ENCODE results near the gene CDKN2B.
"Not testable (repeated sequence)": the region's sequence is repeated elsewhere in the genome, so short reads cannot be mapped to it uniquely, and the experiment has no call there.

CDKN2B gene

DNA sequence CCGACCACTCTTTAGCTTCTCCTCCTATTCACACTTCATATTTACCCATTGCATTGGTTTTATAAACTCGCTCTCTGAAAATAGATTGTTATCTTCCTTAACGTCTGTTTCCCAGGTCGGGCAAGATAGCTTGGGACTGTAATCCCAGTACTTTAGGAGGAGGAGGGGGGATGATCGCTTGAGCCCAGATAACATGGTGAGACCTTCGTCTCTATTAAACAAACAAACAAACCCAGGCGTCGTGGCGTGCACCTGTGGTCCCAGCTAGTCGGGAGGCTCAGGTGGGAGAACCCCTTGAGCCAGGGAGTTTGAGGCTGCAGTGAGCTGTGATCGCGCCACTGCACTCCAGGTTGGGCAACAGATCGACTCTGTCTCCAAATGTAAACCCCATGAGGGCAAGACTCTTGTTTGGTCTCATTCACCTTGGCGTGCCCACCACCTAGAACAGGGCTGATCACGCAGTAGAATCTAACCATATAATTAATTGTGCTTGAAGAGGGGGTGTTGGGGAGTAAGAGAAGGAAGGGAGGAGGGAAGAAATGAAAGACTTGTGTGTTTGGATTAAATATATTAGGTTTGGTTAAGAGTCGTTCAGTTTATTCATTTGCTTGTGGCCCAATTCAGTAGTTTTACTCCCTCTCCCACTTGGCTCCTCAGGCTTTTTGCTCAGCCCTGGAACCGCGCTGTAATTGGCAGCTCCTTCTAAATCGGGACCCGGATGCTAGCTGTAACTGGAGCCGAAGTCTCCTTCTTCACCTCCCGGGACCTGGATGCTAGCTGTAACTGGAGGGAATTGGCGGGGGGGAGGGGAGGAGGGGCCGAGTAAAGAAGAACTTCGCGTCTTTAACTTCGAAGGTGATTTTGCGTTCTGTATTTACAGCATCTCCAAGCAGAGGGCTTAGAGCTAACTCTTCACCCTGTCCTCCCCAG is 39.8 kb downstream of the CDKN2B start:
- DNase-seq (ENCODE audit: low read depth), result no peak

DNA sequence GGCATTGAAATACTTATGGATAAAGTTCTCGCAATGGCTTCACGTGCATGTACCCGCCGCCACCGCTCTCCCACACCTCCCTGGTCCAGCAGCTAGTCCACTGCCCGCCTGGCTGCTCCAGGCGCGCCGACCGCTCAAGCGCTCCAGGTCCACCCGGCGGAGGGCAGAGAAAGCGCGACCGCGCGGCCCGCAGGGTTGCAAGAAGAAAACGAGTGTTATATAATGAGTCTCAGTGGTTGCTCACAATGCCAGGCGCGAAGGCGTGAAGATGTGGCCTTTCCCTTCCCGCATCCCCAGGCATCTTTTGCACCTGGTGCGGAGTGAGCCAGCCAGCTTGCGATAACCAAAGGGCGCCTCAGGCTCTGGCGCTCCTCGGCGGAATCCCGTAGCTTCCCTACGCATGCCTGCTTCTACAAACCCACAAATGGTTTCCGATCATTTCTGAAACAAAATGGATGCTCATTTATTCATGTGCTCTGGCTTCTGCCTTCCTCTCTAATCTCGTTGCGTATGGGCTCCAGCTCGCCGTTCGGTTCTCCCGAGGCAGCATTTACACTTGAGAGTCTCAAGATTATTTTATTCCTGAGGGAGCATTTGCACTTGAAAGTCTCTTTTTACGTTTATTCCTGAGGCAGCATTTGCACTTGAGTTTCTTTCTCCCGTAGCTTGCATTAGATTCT is 40.6 kb downstream of the CDKN2B start:
- DNase-seq (ENCODE audit: low read depth), result no peak

GRCh38 chr9:21967702-21968101 is 41.4 kb downstream of the CDKN2B start:
- no peak for DNase-seq (ENCODE audit: low read depth)

DNA sequence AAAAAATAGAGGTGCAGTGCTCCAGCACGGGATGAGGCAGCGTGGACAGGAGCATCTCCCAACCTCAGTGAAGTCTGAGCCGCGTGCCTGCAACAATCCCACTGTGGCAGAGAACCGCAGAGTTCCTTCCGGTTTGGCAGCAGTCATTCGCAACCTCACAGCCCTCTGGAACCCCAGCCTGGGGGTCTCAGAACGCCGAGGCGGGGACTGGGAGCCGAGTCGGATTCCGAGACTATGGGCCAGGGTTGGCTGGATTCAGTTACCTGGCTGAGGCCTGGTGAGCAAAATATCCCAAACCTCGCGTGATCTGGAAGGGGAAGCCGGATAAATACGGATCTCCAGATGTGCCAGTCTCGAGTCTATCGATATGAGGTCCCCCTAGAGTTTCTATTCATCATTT is 41.9 kb downstream of the CDKN2B start:
- no peak for DNase-seq (ENCODE audit: low read depth)

- no peak for DNase-seq (ENCODE audit: low read depth)
These were observed 42.8 kb downstream of the CDKN2B start for GRCh38 chr9:21966140-21966851.

GRCh38 chr9:21965401-21965951 is 43.6 kb downstream of the CDKN2B start:
- peak; percentile 71 for DNase-seq (ENCODE audit: low read depth)

DNA sequence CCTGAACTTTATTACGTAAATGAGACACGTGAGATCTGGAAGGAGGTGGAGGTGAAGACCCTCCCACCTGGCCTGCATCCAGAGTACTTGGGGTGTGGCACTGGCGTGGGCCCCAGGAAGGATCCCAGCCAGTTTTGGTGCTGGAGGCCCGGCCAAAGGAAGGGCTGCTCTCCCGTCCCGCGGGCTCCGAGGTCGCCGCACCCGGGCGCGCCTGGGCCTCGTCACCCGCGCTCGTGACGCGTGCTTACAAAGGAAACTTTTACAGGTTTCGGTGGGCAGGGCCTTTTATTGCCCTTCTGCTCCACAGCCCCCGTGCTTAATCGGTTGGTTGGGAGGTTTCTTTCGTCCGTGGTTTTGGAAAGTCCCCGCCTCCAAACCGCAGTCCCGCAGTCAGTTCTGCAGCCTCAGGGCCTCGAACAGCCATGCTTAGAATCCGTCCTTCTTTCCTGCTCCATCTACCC is 44.1 kb downstream of the CDKN2B start:
- DNase-seq (ENCODE audit: low read depth), result peak; percentile 18

GRCh38 chr9:21961569-21961968 is 47.5 kb downstream of the CDKN2B start:
- DNase-seq (ENCODE audit: low read depth), result no peak

GRCh38 chr9:21959268-21959667 is 49.8 kb downstream of the CDKN2B start:
- DNase-seq (ENCODE audit: low read depth), result not testable (repeated sequence)

DNA sequence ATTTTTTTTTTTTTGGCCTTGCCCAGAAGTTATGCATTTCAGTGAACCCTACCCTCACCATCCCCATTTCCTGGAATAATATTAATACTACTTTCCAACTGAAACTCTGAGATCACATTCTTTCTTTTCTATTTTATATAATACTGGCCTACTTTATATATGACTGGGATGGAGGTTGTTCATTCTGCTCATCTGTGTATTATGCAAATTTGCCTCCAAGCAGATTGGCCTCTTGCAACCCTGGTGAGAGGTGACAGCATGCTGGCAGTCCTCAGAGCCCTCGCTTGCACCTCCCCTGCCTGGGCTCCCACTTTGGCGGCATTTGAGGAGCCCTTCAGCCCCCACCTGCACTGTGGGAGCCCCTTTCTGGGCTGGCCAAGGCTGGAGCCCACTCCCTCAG is 50.3 kb downstream of the CDKN2B start:
- DNase-seq (ENCODE audit: low read depth), result no peak
